Right lobe of liver (tissue), 4 donors: ENCODE results near the gene RCAN1.

Experiments
- CTCF ChIP-seq, 4 donors: fragments of 200-600 bp in 3 of 4; fragments of 450-650 bp in 1 of 4; IDR thresholded peaks; one replicate each; pipeline versions ENCODE4 v1.5.1 to v1.8.0; 2016 to 2022; ENCODE audit warnings: antibody characterized with exemption in 4 of 4, mild to moderate bottlenecking in 2 of 4
- POLR2A ChIP-seq: fragments of 450-650 bp; IDR thresholded peaks from one replicate; pipeline ENCODE4 v1.6.1; 2017; ENCODE audit warnings: antibody characterized with exemption, mild to moderate bottlenecking
- donor health status: DM: no; HTN: no; CAD: no.
- donor health status: DM: no; HTN: no; CAD: no.
- donor health status: DM: no; HTN: yes; CAD: no.

- no peak for TF ChIP-seq CTCF (IDR thresholded peaks at IDR 0.05)
- TF ChIP-seq POLR2A, result no peak
Observed at GRCh38 chr21:34590520-34590919, 24.4 kb downstream of the RCAN1 start.
